PC-9 (cell line): ENCODE data around the gene GNA15. TPM values are rescaled to one million over a fixed set of nuclear protein-coding genes. Genes with fewer than 3 reads are reported as not detected.

Source experiments
- BruUV-seq: library from RNA; stranded (reverse); fragments of 400-500 nt; replicated peaks from 2 replicates; lab custom pipeline; 2021; lab: Mats Ljungman, UMichigan
- CTCF ChIA-PET: fragments of 300-600 bp; sonication (Branson Sonifier 250); formaldehyde crosslinking; loops from one replicate; lab custom pipeline; 2022; ENCODE audit warnings: antibody characterized with exemption; lab: Charles Lee
- POLR2A ChIA-PET: fragments of 300-600 bp; sonication (Branson Sonifier 250); formaldehyde crosslinking; loops from one replicate; lab custom pipeline; 2022; ENCODE audit warnings: antibody characterized with exemption; ENCODE audit not compliant: unreplicated experiment; lab: Charles Lee
- DNase-seq, 2 experiments: peaks; one replicate each; pipeline versions ENCODE4 v3.0.0 to v3.0.0-alpha.2; 2015 to 2022; ENCODE audit warnings: mixed read lengths in 1 of 2
- H2AFZ ChIP-seq: fragments of 200-600 bp; sonication (generic); 2 replicates; pipeline ENCODE4 v1.8.1; 2017; ENCODE audit warnings: antibody characterized with exemption
- H3F3A ChIP-seq: fragments of 200-600 bp; sonication (generic); 2 replicates; pipeline ENCODE4 v1.8.1; 2017; ENCODE audit warnings: antibody characterized with exemption, mild to moderate bottlenecking, low read depth; ENCODE audit not compliant: insufficient read depth
- H3K27ac ChIP-seq: fragments of 200-600 bp; sonication (generic); 2 replicates; pipeline ENCODE4 v1.6.1; 2016; ENCODE audit warnings: mixed run types
- H3K27me3 ChIP-seq: fragments of 200-600 bp; sonication (generic); 2 replicates; pipeline ENCODE4 v1.6.1; 2016; ENCODE audit warnings: low read depth, mixed run types; ENCODE audit not compliant: insufficient read depth
- H3K36me3 ChIP-seq: fragments of 200-600 bp; sonication (generic); 2 replicates; pipeline ENCODE4 v1.6.1; 2016; ENCODE audit warnings: low read depth, mixed run types
- H3K4me1 ChIP-seq: fragments of 200-600 bp; sonication (generic); replicated peaks from 2 replicates; pipeline ENCODE4 v1.6.1; 2016; ENCODE audit warnings: mixed run types; ENCODE audit not compliant: insufficient read depth
- H3K4me2 ChIP-seq: fragments of 200-600 bp; sonication (generic); 2 replicates; pipeline ENCODE4 v1.6.1; 2017; ENCODE audit warnings: mixed run types
- H3K4me3 ChIP-seq: fragments of 200-600 bp; sonication (generic); 2 replicates; pipeline ENCODE4 v1.6.1; 2016; ENCODE audit warnings: mixed run types
- H3K79me2 ChIP-seq: fragments of 200-600 bp; sonication (generic); 2 replicates; pipeline ENCODE4 v1.6.1; 2017; ENCODE audit warnings: low read depth, mixed run types
- H3K9me2 ChIP-seq: fragments of 200-600 bp; sonication (generic); 2 replicates; pipeline ENCODE4 v1.8.1; 2017; ENCODE audit warnings: mild to moderate bottlenecking; ENCODE audit not compliant: insufficient read depth
- H3K9me3 ChIP-seq: fragments of 200-600 bp; sonication (generic); 2 replicates; pipeline ENCODE4 v1.8.1; 2016; ENCODE audit warnings: low read depth; ENCODE audit not compliant: insufficient read depth
- H4K20me1 ChIP-seq: fragments of 200-600 bp; sonication (generic); 2 replicates; pipeline ENCODE4 v1.8.1; 2017; ENCODE audit not compliant: insufficient read depth
- CTCF ChIP-seq: fragments of 200-600 bp; sonication (generic); conservative IDR thresholded peaks from 2 replicates; pipeline ENCODE4 v1.6.1; 2017; ENCODE audit warnings: mixed run types, antibody characterized with exemption, mild to moderate bottlenecking, moderate library complexity
- EZH2 ChIP-seq: fragments of 200-600 bp; sonication (generic); IDR thresholded peaks from 2 replicates; pipeline ENCODE4 v1.8.0; 2017; ENCODE audit warnings: antibody characterized with exemption, low read depth
- intact Hi-C: fragments of 100-400 bp; cut with micrococcal nuclease; formaldehyde crosslinking; loops from one replicate; pipeline ENCODE4 v1.10.0; 2022; ENCODE audit not compliant: unreplicated experiment
- total RNA-seq: library from RNA; stranded (reverse); gene quantifications from 2 replicates; pipeline ENCODE4 v1.2.3, GENCODE V29; 2021

Gene GNA15
- total RNA-seq, 1 experiment from 2014 or later: 14.2 TPM

- no peak overlapping the region for H3K27ac ChIP-seq
- POLR2A ChIA-PET: no interaction called here
- H3K9me3 ChIP-seq: no peaks in the 10 kb centered on the region
- no peaks in the 10 kb centered on the region for H3K4me1 ChIP-seq
- no TSS peak for BruUV-seq
- intact Hi-C loops: no loop called here
- no peaks in the 10 kb centered on the region for H3F3A ChIP-seq
- no peak for DNase-seq
- H3K9me2 ChIP-seq: no peaks in the 10 kb centered on the region
- no peak overlapping the region for H2AFZ ChIP-seq
- H3K36me3 ChIP-seq: no peaks in the 10 kb centered on the region
- H3K4me3 ChIP-seq: no peak overlapping the region
- H3K79me2 ChIP-seq: peaks cover 9% of the 10 kb centered on the region; the same call in 1 of the 2 replicates
- CTCF ChIA-PET: no interaction called here
- H3K27me3 ChIP-seq: no peaks in the 10 kb centered on the region
- TF ChIP-seq EZH2 (no peak), CTCF (no peak)
- H3K4me2 ChIP-seq: no peak overlapping the region
- H4K20me1 ChIP-seq: peaks cover 7% of the 10 kb centered on the region
Measured at GRCh38 chr19:3111586-3112247, 24.1 kb upstream of the GNA15 start.

DNA sequence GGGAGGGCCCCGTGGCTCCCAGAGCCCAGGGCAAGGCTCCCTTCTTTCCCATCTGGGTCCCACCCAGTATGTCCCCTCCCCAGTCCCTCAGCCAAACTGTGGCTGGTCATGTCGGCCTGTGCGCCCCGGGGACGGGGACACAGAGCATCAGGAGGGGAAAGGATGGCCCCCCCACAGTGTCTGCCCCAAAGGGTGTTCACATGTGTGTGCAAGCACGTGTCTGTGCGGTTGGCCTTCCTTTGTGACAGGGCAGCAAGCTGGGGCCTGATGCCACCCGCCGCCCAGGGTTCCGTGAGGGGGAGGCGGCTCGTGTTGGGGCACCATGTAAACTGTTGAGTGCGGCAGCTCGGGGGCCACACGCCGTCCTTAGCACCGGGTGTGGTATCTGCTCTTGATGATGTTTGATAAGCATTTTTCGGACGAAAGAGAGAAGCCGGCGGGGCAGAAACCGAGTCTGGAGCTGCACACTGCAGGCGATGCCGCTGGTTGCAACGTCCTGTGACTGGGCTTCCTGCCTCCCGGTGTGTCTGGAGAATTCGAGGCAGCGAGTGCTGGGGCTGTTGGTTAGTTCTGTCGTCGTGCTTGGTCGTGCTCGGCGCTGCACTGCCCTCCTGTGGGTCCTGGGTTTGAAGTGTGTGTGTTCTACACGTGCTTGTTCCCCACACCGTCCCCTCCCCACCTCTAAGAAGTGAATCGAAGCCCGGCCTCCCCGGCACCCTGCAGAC lies 23.3 kb upstream of the GNA15 start:
- DNase-seq: no peak
- Histone ChIP-seq H3K9me2 (no peaks in the 10 kb centered on the region), H3K9me3 (no peaks in the 10 kb centered on the region), H3K4me2 (no peak overlapping the region), H3F3A (no peaks in the 10 kb centered on the region), H2AFZ (no peak overlapping the region), H4K20me1 (peaks cover 1% of the 10 kb centered on the region), H3K36me3 (no peaks in the 10 kb centered on the region), H3K27ac (no peak overlapping the region), H3K79me2 (0 out of 2 replicates have a peak, but pooled peaks cover 3% of the 10 kb centered on the region), H3K4me3 (no peak overlapping the region), H3K4me1 (no peaks in the 10 kb centered on the region), H3K27me3 (no peaks in the 10 kb centered on the region)
- TF ChIP-seq EZH2 (no peak), CTCF (no peak)
- BruUV-seq: no TSS peak
- POLR2A ChIA-PET: no interaction called here
- intact Hi-C loops: no loop called here
- CTCF ChIA-PET: no interaction called here

GRCh38 chr19:3113100-3114017 lies 22.5 kb upstream of the GNA15 start:
- Histone ChIP-seq H4K20me1 (no peaks in the 10 kb centered on the region; the same call in 1 of the 2 replicates), H3F3A (no peaks in the 10 kb centered on the region), H3K4me3 (no peak overlapping the region), H2AFZ (no peak overlapping the region), H3K9me2 (no peaks in the 10 kb centered on the region), H3K9me3 (no peaks in the 10 kb centered on the region), H3K79me2 (0 out of 2 replicates have a peak, but pooled peaks cover 3% of the 10 kb centered on the region), H3K27ac (no peak overlapping the region), H3K4me2 (no peak overlapping the region), H3K27me3 (no peaks in the 10 kb centered on the region), H3K36me3 (no peaks in the 10 kb centered on the region), H3K4me1 (no peaks in the 10 kb centered on the region)
- TF ChIP-seq CTCF (no peak), EZH2 (no peak)
- BruUV-seq: no TSS peak
- DNase-seq: no peak
- intact Hi-C loops: no loop called here
- ChIA-PET POLR2A (no interaction called here), CTCF (no interaction called here)
